Cardiac septum (tissue), 1 donor: ENCODE results near the gene FTH1. TPM values are rescaled to one million over a fixed set of nuclear protein-coding genes. Genes with fewer than 3 reads are reported as not detected.
A peak's percentile ranks its signal among the peaks of the same experiment; 100 is the strongest.

Source experiments
- DNase-seq: peaks from one replicate; pipeline ENCODE4 v3.0.0-alpha.2; 2020; ENCODE audit warnings: low spot score
- intact Hi-C: fragments of 100-400 bp; cut with DNase I; formaldehyde crosslinking; loops from one replicate; pipeline ENCODE4 v1.14.0; 2022
- total RNA-seq: library from RNA; stranded (reverse); fragmentation: NEBNext Ultra II Directional; extraction: Animal tissue kit (Norgen Biotek cat#: 25700); gene quantifications from one replicate; pipeline ENCODE4 v1.2.1, GENCODE V29; 2021
- donor health status: DM: no; HTN: no; CAD: no.

FTH1 gene
- total RNA-seq, 1 donor from 2014 or later = 3,174 TPM

DNA sequence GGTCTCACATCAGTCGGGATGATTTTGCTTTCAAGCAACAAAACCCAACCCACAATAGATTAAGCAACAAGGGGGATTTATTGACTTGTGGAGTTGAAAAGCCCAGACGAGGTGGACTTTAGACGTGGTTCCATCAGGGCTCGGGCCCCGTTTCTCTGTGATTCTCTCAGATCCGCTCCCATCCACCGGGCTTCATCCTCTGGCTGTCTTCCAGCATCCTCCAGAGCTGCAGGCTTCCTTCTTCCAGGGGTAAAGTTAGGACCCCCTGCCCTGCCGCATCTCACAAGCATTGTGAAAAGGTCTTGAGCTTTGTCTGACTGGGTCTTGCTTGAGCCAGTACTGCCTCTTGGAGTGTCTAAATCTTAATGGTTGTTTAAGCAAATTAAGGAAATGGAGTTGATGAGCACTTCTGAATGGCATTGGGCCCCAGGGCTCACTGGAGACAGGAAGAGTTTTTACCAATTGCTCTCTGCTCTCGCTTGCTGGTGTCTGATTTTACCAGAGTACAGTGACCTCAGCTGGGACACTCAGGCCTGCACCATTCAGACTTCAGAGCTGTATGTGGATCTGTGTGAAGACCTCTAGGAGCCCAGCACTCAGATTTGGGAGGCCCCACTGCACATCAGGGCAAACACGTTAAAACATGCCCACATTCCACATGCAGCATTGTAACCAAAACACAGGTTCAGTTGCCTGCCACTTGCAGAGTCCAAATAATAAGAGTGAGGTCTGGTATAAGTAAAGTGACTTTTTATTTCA is 13.5 kb upstream of the FTH1 start:
- no peak for DNase-seq
- intact Hi-C loops = no loop called here

DNA sequence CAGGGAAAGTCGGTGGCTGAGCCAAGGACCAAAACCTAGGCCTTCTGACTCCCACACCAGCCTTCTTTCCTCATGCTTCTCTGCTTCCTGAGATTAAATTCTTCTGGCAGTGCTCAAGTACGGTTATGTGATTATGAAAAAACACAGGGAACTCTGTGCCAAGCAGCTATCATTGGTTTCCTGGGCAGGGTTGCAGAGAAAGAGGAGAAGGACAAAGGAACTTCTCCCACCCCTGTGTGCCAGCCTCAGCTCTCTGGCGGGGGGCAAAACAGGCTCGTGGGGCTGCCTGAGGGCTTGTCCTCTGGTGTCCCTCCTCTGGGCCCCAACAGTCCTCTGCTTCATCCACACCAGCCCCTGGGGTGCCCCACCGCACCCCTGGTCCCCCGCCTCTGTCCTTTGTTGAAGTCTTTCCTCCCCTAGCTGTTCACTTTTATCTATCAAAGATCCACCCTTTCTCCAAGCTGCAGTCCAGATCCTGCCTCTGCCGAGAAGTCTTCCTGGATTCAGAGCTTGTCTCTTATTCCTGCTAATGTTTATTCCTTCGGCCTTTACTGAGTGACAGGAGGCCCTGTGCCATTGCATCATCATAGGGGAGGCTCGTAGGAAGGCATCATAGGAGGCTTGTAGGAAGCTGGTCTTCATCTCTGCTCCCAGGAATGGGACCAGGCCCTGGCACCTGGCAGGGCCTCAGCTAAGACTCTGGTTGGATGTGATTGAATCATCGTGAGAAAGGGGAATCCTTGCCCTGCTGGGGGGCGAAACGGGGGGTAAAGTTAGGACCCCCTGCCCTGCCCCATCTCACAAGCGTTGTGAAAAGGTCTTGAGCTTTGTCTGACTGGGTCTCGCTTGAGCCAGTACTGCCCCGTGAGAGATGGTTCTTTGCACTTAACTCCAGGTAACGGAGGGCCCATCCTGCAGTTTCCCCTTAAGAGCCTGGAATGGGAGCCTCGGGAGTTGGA is 11.5 kb upstream of the FTH1 start:
- intact Hi-C loops = no loop called here
- no peak for DNase-seq

DNA sequence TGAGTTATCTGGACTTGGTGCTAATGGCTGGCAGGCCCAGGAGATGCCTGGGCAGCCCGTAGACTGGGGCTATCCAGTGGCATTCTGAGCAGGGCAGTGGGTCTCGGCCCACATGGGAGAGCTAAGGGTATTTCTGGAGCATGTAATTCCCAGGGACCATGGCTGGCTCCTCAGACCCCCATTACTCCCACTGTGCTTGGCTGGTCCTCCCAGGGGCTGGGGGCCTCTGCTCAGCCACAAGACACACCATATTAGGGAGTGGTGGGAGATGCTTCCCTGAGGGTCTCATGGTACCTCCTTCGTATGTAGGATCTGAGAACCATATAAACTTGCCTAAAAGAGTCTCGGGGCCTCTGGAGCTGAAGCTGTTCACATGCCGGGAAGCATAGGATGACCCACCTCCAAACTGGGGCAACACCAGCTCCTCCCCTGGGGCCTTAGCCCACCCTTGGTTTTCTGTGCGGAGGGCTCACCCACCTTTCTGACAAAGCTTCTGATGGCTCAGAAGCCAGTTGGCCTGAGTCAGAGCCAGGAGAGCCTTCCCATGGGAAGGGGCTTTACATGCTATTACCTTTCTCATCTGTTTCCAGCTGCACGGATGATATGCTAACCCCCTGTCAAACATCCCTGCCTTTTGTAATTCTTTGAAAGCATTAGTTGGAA is 9.5 kb upstream of the FTH1 start:
- DNase-seq = no peak
- intact Hi-C loops = no loop called here

GRCh38 chr11:61976420-61976800 is 9.0 kb upstream of the FTH1 start:
- DNase-seq = no peak
- intact Hi-C loops = no loop called here

DNA sequence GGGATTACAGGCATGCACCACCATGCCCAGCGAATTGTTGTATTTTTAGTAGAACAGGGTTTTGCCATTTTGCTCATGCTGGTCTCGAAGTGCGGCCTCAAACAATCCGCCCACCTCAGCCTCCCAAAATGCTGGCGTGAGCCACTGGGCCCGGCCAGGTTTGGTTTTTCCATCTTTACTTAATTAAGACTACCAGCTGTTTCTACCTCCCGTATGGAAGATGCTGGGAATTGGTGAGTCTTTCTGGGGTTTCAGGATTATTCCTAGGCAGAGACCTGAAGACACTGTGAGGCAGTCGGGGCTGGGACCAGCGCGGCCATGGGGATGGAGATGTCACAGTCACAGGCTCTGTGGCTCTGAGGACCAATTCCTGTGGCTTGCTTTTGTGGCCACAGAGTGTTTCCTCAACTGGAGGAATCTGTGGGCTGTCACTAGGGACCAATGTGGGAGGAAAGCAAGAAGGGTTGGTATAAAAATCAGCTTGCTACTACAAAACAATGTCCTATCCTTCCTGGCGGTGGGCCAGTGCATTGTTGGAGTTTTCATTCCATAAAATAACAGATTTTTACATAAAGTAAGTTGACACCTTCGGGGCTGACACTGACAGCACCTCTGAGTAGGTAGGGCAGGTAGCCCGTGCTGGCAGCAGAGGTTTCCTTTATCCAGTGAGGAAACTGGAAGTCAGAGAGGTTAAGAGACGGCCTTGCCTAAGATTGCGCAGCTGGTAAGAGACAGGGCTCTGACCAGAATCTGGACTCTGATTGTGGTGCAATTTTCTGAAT is 8.4 kb upstream of the FTH1 start:
- DNase-seq = no peak
- intact Hi-C loops = no loop called here

DNA sequence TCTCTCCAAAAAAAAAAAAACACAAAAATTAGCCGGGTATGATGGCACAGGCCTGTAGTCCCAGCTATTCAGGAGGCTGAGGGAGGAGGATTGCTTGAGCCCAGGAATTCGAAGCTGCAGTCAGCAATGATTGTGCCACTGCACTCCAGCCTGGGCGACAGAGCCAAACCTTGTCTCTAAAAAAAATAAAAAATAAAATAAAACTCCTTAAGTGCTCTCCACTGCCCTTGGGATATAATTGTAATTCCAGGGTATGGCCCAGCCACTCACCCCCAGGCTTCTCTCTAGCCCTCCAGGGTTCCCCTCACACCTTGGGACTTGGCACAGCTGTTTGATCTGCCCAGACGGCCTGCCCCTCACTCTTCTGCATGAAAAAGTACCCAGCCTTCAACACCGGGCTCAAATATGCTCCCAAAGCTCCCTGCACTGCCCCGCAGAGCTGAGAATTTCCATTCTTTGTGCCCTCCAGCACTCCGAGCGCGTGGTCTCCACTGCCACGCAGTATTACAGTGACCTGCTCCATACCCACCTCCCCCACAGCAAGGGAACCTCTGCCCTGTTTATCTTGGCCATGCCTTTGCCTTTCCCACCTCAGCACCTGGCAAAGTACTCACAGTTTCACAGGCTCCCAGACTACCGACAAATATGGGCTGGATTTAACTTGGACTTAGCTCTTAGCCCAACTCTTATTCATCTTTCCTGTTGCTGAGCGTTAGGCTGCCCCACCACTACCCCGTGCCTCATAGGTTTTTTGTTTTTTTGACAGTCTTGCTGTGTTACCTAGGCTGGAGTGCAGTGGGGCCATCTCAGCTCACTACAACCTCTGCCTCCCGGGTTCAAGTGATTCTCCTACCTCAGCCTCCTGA is 7.6 kb upstream of the FTH1 start:
- intact Hi-C loops = loop anchor here (5.0 kb wide), 1 partner anchor 132 kb away; no protein-coding TSS in a partner anchor
- no peak for DNase-seq

DNA sequence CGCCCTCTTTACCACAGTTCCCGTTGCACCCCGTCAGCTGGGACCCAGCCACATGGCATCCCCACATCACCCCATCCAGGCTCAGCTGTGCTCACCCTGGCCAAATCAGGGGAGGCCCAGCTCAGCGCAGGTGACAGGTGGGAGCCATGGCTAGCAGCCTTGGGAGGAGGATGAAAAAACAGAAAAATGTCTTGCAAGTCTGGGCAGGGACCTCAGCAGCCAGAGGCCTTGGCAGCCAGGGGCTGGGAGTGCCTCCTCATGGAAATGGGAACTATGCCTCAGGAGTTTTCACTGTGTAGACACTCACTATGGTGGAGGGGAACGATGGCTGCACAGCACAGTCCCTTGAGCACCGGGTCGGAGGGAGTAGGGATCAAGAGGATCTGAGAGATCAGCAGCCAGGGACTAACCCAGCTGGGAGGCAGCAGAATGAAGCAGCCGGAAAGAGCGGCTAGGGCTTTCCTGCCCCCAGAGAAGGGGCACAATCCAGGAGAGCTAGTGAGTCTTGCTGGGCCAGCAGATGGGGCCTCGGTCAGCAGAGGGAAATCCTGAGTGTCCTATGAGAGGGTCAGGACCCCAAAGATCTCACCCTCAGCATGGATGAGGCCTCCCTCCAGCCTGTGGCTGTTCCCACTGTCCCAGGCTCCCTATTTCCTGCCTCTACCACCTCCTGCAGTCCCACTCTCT is 6.2 kb upstream of the FTH1 start:
- intact Hi-C loops = loop anchor here (5.0 kb wide), 1 partner anchor 134 kb away; no protein-coding TSS in a partner anchor
- no peak for DNase-seq

DNA sequence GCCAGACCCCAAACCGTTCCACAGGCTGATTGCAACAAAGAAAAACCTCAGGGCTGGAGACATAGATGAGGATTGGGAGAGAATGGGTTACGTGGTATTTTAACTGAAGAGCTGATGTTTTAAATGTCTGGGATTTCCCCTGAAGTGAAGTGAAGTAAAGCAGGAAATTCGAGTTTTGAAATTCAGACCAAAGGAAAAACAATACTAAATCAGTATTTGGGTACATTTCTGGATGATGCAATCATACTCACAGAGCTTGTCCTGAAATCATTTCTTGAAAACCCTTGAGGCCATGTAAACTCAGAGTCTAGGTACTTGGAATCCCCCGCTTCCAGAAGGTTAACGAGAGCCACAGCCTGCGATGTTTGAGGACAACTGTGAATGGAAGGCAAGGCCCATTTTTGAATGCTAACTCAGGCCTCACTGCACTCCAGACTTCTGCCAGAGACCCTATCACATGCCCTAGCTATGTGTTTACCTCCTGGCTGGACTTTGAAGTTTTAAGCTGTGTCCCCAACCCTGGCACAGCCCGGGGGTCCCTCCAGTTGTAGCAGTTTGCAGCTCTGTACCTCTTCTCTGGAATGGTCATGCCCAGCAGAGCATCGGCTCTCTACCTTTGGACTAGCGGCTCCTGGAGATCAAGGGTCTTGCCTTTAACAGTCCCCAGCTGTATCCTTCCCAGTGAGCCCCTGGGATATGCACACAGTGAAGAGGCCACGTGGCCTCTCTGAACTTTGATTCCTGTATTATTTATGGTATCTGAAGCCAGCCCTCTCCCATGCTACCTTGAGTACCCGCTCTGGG is 5.4 kb upstream of the FTH1 start:
- intact Hi-C loops = loop anchor here (5.0 kb wide), 1 partner anchor 134 kb away; no protein-coding TSS in a partner anchor
- no peak for DNase-seq

DNA sequence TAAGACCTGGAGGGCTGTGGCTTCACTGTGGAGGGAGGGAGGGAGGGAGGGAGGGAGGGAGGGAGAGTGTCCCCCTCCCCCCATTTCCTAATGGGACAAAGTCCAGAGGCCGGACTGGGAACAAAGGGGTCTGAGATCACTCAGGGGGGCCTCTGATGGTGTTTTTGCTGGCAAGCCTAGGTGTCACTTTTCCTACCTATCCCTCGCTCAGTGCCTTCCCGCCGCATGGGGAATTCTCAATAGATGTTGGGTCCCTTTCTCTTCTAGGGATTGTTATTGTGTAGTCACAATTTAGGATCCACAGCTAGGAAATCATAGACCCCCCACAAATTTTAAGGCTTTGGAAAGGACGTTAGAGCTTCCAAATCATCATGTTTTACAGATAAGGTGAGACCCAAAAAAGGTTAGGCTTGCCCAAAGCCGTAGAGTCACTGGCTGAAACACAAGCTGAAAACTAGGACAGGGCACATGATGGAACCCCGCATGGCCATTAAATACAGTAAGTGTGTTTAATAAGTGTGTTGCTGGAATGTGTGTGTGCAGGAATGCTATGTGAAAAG is 4.8 kb upstream of the FTH1 start:
- no peak for DNase-seq
- intact Hi-C loops = loop anchor here (5.0 kb wide), 1 partner anchor 135 kb away; no protein-coding TSS in a partner anchor

DNA sequence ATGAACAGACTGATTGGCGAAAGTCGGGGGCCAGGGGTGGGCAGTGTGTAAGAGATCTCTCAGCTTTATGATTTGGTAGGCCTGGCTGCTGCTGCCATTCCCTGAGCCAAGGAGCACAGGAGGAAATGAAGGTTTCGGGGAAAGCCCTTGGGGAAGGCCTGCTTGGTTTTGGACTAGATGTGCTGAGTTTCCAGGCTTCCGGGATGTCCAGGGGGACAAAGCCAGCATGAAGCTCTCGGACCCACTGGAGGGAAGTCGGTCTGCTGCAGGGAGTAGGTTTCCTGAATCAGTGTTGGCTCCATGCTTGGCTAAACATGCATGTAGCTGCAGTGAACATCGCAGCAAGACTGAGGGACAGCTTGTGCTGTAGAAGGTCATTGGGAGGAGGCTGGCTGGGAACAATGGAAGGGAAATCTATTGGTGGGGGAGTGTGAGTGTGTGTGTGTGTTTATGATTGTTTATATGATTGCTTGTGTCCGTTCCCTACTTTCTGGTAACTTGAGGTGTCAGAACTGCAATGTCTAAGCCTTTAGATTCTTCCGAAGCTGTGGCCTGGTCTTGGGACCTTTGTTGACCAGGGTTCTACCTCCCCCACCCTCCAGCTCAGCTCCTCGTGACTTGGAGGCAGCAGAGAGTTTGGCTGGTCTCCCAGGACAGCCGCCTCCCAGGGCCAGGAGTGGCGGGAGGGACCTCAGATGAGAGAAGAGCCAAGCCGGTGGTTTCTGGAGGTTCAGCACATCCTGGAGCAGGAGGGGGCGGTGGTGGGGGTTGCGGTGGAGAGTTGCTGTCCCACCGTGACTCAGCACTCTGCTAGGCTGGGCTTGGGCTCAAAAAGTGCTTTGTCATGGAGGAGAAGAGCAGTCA is 4.0 kb upstream of the FTH1 start:
- intact Hi-C loops = loop anchor here (5.0 kb wide), 1 partner anchor 136 kb away; no protein-coding TSS in a partner anchor
- peak; percentile 97 for DNase-seq

DNA sequence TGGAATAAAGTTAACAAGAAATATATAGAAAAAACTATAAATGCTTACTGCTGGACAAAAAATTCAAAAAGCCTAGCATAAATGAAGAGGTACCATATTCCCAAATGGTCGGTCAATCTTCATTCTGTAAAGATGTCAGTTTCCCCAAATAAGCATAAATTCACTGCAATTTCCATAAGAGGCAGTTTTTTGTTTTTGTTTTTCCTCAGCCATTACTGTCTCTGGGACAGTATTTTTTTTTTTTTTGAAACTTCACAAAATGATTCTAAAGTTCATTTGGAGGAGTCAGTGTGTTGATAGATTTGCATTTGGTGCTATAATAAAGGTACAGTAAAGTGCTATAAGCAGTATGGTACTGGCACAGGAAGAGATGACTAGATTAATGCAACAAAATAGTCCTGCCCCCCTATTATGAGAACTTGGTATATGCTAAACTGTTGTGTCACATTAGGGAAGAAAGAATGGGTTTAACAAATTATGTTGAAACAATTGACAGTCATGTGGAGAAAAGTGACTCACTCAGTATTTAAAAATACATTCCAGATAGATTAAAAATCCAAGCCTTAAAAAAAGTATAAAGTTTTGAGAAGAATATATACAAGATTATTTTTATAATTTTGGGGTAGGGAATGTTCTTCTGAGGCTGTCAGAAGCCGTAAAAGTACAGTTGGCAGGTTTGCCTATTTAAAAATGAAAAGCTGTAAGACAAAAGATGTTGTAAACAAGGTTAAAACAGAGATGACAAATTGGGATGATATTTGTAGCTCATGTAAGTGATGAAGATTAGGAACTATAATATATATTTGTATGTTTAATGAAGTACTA is 2.6 kb upstream of the FTH1 start:
- intact Hi-C loops = loop anchor here (5.0 kb wide), 2 partner anchors 137 to 153 kb away; partner anchors contain the start of gene FADS1

GRCh38 chr11:61969391-61969758 is 1.9 kb upstream of the FTH1 start:
- intact Hi-C loops = loop anchor here (5.0 kb wide), 1 partner anchor 152 kb away; the partner anchor contains the start of gene FADS1
- no peak for DNase-seq

More for the DNA sequence above, 2.6 kb upstream of the FTH1 start:
- DNase-seq = no peak

- DNase-seq = no peak
- intact Hi-C loops = loop anchor here (5.0 kb wide), 1 partner anchor 152 kb away; the partner anchor contains the start of gene FADS1
Observed at GRCh38 chr11:61968758-61969390, 1.4 kb upstream of the FTH1 start.
